ENCODE results near the gene BACE1.
"Not testable (repeated sequence)": the region's sequence is repeated elsewhere in the genome, so short reads cannot be mapped to it uniquely, and the experiment has no call there.

Gene BACE1

DNA sequence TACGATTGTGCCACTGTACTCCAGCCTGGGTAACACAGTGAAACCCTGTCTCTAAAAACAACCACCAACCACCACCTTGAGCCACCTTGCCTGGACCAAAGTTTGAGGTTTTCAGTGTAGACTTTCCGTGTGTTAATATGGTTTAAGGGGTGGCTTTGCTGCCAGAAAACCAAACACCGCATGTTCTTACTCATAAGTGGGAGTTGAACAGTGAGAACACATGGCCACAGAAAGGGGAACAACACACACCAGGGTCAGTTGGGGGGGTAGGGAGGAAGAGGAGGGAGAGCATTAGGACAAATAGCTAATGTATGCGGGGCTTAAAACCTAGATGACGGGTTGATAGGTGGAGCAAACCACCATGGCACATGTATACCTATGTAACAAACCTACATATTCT, 43.9 kb downstream of the BACE1 start:
- not testable (repeated sequence) for DNase-seq

DNA sequence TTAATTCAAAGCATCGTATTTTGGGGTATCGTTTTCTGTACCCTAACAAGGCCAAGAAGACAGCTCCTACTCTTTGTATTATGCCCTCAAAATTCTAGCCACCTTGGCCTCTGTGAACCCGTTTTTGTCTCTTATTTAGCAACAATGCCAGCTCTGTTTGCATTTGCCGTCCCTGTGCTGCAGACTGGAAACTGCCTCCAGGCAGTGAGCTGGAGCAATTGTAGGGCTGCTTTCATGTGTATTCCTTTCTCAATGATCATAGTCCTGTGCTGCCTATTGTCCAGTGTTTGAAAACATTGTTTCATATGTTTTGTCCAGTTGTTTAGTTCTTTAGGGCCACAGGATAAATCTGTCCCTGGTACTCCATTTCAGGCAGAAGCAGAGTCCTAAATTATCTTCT, 44.8 kb downstream of the BACE1 start:
- no peak for DNase-seq

DNA sequence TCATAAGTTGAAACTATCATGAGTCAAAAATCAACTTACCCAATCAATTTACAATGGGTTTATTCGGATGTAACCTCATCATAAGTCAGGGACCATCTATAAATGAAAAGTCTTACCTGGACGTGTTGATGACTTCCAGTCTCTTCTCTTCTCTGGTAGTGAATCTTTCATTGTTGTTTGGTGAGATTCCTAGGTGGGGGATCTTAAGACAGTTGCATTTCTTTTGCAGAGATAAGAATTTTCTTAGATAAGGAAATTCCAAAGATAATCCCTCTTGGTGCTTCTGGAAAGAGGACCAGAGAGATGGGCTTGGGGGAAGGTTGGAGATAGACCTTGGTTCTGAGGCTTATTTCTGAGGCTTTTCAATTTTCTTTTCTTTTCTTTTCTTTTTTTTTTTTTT, 46.2 kb downstream of the BACE1 start:
- no peak for DNase-seq

DNA sequence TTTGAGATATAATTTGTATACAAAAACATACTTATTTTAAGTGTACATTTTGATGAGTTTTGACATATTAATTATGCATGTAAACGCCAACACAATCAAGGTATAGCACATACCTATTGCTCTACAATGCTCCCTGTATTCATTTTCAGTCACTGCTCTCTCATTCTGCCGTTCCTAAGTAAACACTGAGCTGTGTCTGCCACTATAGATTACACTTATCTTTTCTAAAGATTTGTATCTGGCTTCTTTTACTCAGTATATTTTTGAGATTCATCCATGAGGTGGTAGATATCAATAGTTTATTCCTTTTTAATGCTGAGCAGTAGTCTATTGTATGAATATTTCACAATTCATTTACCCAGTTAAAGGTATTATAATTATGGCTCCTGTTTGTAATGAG, 50.3 kb downstream of the BACE1 start:
- no peak for DNase-seq

DNA sequence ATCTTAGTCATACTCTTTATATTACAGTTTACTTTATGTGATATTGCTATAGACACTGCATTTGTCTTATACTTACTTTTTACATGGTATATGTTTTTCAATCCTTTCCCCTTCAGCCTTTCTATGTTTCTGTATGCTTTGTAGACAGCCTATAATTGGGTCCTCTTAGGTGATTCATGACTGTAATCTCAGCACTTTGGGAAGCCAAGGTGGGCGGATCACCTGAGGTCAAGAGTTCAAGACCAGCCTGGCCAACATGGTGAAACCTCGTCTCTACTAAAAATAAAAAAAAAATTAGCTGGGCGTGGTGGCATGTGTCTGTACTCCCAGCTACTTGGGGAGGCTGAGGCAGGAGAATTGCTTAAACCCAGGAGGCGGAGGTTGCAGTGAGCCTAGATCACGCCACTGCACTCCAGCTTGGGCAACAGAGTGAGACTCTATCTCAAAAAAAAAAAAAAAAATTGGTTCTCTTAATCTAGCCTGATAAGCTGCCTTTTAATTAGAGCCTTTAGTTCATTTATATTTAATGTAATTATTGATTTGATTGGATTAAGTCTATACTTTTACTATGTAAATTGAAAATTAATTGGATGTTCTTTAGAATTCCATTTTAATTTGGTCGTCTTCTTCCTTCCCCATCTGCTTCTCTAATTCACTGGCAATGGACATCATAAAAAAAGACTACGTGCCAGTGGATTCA, 51.3 kb downstream of the BACE1 start:
- not testable (repeated sequence) for DNase-seq

DNA sequence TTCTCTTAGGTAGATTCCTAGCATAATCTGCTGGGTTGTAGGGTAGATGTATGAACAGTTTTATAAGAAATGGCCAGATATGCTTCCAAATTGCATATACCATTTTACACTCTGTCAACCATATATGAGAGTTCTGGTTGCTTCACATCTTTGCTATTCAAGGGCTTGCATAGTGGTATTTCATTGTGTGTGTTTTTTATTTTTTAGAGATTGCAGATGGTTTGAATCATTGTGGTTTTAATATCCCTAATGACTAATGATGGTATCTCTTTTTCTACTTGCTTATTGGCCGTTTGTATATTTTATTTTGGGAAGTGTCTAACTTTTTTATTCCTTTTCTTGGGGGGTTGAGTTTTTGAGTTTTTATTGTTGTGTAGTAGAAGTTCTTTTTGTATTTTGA, 56.6 kb downstream of the BACE1 start:
- no peak for DNase-seq

DNA sequence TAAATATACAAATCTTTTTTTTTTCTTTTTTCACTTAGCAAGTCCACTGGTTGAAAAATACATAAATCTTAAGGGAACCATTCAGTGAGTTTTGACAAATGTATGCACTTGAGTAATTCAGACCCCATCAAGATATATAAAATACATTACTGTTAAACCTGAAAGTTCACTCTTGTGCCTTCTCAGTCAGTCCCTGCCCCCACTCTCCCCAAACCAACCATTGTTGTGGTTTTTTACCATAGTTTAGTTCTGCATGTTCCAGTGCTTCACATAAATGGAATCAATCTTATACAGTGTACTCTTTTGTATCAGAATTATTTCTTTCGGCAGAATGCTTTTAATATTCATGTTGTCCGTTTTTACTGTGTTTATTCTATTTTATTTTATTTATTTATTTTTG, 57.5 kb downstream of the BACE1 start:
- DNase-seq, result no peak

DNA sequence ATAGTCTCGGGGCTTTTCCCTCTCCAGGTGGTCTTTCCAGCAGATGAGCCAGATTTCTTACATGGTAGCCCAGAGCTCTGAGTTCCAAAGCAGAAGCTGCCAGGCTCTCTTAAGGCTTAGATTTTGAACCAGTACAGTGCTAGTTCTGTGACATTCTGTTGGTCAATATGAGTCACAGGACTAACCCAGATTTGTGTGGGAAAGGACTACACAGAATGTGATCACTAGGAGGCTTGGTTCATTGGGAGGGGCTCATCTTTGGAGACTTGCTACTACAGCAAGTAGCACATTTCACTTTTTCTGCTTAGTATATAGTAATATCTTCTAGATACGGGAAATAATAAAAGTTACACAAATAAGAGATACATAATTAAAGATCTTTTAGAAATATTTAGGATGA, 59.5 kb downstream of the BACE1 start:
- DNase-seq, result no peak

DNA sequence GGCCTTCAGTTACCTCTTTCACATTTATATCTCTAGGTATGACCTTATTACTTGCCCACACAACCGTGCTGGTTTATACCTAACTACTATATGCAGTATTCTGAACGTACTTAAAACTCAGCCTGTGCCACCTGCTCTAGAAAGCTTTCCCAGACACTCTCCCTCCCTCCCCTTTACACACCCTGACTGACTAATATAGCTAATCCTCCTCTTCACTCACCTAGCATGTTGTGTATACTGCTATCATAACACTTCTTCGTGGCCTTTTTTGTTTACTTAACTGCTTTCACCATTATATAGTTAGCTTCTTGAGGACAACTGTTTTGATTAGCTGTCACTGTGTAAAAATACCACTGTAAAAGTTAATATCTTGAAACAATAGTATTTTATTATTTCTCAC, 60.1 kb downstream of the BACE1 start:
- no peak for DNase-seq

DNA sequence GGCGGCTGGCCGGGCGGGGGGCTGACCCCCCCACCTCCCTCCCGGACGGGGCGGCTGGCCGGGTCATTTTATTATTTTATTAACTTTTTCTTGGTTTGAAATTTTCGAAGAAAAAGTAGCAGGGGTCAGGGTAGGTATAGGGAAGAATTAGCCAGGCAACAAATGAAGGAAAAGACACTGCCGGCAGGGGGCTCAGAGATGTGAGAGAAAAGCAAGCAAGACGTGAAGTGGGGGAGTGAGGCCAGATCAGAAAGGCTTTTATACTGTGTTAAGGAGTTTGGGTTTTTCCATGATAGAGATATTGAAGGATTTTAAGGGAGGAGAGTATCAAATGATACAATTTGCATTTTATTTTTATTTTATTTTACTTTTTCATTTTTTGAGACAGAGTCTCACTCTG, 64.5 kb downstream of the BACE1 start:
- DNase-seq, result no peak

DNA sequence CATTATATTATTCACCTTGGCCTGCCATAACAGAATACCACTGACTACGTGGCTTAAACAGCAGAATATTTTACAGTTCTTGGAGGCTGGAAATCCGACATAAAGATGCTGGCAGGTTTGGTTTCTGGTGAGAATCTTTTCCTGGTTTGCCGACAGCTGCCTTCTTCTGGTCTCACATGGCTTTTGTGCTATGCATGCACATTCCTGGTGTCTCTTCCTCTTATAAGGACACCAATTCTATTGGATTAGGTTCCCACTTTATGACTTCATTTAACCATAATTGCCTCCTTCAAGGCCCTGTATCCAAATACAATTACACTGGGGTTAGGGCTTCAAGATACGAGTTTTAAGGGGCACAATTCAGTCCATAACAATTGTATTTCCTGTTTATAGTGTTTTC, 66.5 kb downstream of the BACE1 start:
- DNase-seq, result no peak

DNA sequence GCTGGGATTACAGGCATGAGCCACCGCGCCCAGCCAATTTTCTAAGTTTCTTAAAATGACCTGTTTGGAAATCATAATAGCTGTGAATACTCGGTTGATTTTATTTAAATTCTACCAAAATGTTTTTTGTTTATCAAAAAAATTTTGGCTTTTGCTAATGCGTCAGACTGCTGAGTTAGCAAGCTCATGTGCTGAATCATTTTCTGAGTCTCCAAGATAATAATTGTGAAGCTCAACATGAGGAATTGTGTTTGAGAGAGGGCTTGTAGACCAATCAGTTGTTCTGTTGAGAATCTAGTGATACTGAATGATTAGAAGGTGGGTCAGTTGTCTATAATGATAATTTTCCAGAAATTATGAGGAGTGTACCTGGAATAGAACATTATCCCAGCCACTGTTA, 67.7 kb downstream of the BACE1 start:
- DNase-seq, result no peak

DNA sequence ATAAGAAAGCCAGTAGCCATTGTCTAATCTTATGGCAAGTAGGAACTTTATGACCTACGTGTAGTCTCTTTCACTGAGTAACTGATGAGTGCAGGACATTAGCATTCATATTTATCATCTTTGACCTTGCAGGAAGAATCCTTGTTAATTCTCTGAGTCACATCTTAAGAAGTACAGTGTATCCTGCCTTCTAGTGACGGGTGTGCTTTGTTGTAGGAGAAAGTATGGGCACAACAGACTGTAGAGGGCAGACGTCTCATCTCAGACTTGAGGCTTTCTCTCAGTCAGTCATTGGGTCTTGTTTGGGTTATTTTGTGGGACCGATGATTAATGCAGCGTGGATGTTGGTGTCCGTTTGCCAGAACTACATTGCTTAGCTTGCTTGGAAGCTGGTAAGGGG, 76.8 kb downstream of the BACE1 start:
- DNase-seq, result no peak

DNA sequence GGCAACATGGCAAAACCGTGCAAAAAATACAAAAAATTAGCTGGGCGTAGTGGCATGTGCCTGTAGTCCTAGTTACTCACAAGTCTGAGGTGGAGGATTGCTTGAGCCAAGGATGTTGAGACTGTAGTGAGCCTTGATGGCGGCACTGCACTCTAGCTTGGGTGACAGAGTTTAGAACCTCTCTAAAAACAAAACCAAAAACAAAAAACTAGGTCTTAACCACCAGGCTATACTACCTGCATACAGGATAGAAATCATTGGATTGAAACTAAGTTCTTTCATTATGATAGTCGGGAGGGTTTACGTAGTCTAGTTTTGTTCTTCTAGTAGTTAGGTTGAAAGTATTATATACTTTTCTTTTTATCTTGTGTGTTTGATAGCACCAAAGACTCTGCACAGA, 77.8 kb downstream of the BACE1 start:
- no peak for DNase-seq

Data from NCI-H446 (cell line).